Naive thymus-derived CD4-positive, alpha-beta T cell (primary cell): Measurements from ENCODE around the gene OSBPL9. TPM values are rescaled to one million over a fixed set of nuclear protein-coding genes. Genes with fewer than 3 reads are reported as not detected.

Experiments used
- ATAC-seq: fragments of 150-1000 bp; cut with Tn5 transposase; 2 replicates; pipeline ENCODE4 v1.10.0; 2021; ENCODE audit warnings: mild to moderate bottlenecking, moderate library complexity
- CTCF ChIA-PET: fragments of 350-600 bp; sonication (Branson Sonifier 250); formaldehyde crosslinking; loops from one replicate; lab custom pipeline; 2021; ENCODE audit warnings: antibody characterized with exemption; lab: Charles Lee
- POLR2A ChIA-PET: fragments of 350-600 bp; sonication (Branson Sonifier 250); formaldehyde crosslinking; loops from one replicate; lab custom pipeline; 2021; ENCODE audit warnings: antibody characterized with exemption, inconsistent platforms; lab: Charles Lee
- DNase-seq, 9 donors: peaks; one replicate each; pipeline versions ENCODE4 v3.0.0 to v3.0.0-alpha.2; 2020 to 2022; ENCODE audit warnings: mixed read lengths in 1 of 9
- H3K27ac ChIP-seq: one replicate; pipeline ENCODE4 v1.7.0; 2013; ENCODE audit warnings: mild to moderate bottlenecking, low read depth, low read length, moderate library complexity
- H3K27me3 ChIP-seq, 2 donors: one replicate each; pipeline ENCODE4 v1.7.0; 2013; ENCODE audit warnings: low read length in 2 of 2, mild to moderate bottlenecking in 2 of 2, moderate library complexity in 2 of 2; ENCODE audit not compliant: control insufficient read depth in 2 of 2, insufficient read depth in 2 of 2
- H3K36me3 ChIP-seq, 3 experiments: 1 replicate in 2 of 3; 2 replicates in 1 of 3; pipeline ENCODE4 v1.7.0; 2013; ENCODE audit warnings: low read length in 3 of 3, mild to moderate bottlenecking in 3 of 3, moderate library complexity in 1 of 3; ENCODE audit not compliant: insufficient read depth in 3 of 3, control insufficient read depth in 2 of 3
- H3K4me1 ChIP-seq, 2 donors: one replicate each; pipeline ENCODE4 v1.7.0; 2013; ENCODE audit warnings: low read length in 2 of 2, mild to moderate bottlenecking in 2 of 2, moderate library complexity in 1 of 2; ENCODE audit not compliant: control insufficient read depth in 2 of 2, insufficient read depth in 2 of 2
- H3K4me3 ChIP-seq: 2 replicates; pipeline ENCODE4 v1.7.0; 2013; ENCODE audit warnings: mild to moderate bottlenecking, low read length
- H3K9me3 ChIP-seq, 3 experiments: 1 replicate in 2 of 3; 2 replicates in 1 of 3; pipeline ENCODE4 v1.7.0; 2013; ENCODE audit warnings: low read length in 3 of 3; ENCODE audit not compliant: control insufficient read depth in 2 of 3
- H3K27ac Mint-ChIP-seq, 9 donors: one replicate each; pipeline ENCODE4 v1.8.0; 2020 to 2022; ENCODE audit warnings: mixed read lengths in 9 of 9, mild to moderate bottlenecking in 8 of 9, moderate library complexity in 5 of 9, inconsistent platforms in 2 of 9
- H3K27me3 Mint-ChIP-seq, 5 donors: one replicate each; pipeline ENCODE4 v1.8.0; 2021 to 2022; ENCODE audit warnings: mixed read lengths in 5 of 5, mild to moderate bottlenecking in 1 of 5
- H3K36me3 Mint-ChIP-seq, 5 donors: one replicate each; pipeline ENCODE4 v1.8.0; 2020 to 2022; ENCODE audit warnings: mixed read lengths in 5 of 5, mild to moderate bottlenecking in 3 of 5, inconsistent platforms in 1 of 5
- H3K4me1 Mint-ChIP-seq, 7 donors: one replicate each; pipeline ENCODE4 v1.8.0; 2020 to 2022; ENCODE audit warnings: mixed read lengths in 7 of 7, mild to moderate bottlenecking in 3 of 7, inconsistent platforms in 1 of 7
- H3K4me3 Mint-ChIP-seq, 10 donors: one replicate each; pipeline ENCODE4 v1.8.0; 2020 to 2022; ENCODE audit warnings: mild to moderate bottlenecking in 10 of 10, mixed read lengths in 10 of 10, moderate library complexity in 6 of 10, inconsistent platforms in 2 of 10
- H3K9me3 Mint-ChIP-seq, 11 donors: one replicate each; pipeline ENCODE4 v1.8.0; 2020 to 2022; ENCODE audit warnings: mixed read lengths in 11 of 11, mild to moderate bottlenecking in 4 of 11, inconsistent platforms in 1 of 11, moderate library complexity in 1 of 11
- intact Hi-C, 2 donors: fragments of 100-400 bp; cut with micrococcal nuclease; formaldehyde crosslinking; loops; one replicate each; pipeline ENCODE4 v1.15.1; 2023
- polyA plus RNA-seq, 2 donors: library from polyadenylated mRNA; unstranded; fragments of 300-500 nt; fragmentation: Illumina TruSeq; gene quantifications; one replicate each; pipeline ENCODE4 v1.2.3, GENCODE V29; 2021
- total RNA-seq, 6 experiments: library from RNA in 5 of 6; stranded (reverse) in 5 of 6; gene quantifications; 1 replicate in 5 of 6; 2 replicates in 1 of 6; pipeline ENCODE4 v1.2.3 and lab custom pipeline; 2021 to 2026

OSBPL9 gene
- total and polyA plus RNA-seq, 7 experiments from 2014 or later = 44.5 to 63.2 (median 46.6) TPM

DNA sequence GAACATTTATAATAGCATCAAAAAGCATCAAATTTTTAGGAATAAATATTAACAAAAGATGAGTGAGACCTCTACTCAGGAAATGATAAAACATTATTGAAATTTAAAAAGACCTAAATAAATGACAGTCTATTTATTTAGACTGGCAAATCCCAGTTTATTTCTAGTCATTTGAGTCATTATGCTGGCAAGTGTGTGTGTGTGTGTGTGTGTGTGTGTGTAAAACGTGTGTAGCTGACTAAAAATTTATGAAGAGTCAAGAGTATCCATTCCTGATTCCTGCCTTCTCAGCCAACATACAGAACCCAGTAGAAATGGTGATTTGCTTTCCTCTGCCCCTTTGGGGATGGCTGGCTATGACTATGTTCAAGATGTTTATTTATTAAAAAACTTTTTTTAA lies 46.2 kb downstream of the OSBPL9 start:
- Mint-ChIP-seq H3K27me3 (no peaks in the 10 kb centered on the region), H3K4me1 (peaks cover 3 to 32% (median 12%) of the 10 kb centered on the region in 7 donors), H3K9me3 (no peaks in the 10 kb centered on the region), H3K4me3 (no peak overlapping the region), H3K36me3 (peaks cover 0 to 29% (median 8%) of the 10 kb centered on the region in 5 donors), H3K27ac (no peak overlapping the region)
- intact Hi-C loops = no loop called here
- ATAC-seq = no peak
- Histone ChIP-seq H3K27me3 (no peaks in the 10 kb centered on the region), H3K4me1 (no peaks in the 10 kb centered on the region), H3K36me3 (no peaks in the 10 kb centered on the region), H3K4me3 (no peak overlapping the region), H3K9me3 (no peaks in the 10 kb centered on the region), H3K27ac (no peak overlapping the region)
- POLR2A ChIA-PET = no interaction called here
- DNase-seq = no peak
- CTCF ChIA-PET = no interaction called here

DNA sequence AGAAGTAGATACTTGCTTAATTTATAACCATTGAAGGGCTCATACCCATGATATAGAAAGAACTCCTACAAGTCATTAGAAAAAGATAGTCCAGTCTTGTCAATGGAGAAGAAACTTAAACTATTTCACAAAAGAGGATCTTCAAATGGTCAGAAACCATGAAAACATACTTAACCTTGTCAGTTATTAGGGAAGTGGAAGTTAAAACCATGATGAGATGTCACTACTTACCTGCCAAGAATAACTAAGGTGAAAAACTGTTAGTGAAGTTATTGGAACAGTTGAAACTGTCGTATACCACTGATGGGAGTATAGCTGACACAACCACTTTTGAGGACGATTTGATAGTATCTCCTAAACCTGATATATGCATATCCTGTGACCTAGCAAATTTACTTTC lies 46.8 kb downstream of the OSBPL9 start:
- H3K36me3 Mint-ChIP-seq = peaks cover 0 to 29% (median 8%) of the 10 kb centered on the region in 5 donors
- Histone ChIP-seq H3K4me3 (no peak overlapping the region), H3K27me3 (no peaks in the 10 kb centered on the region), H3K4me1 (no peaks in the 10 kb centered on the region), H3K9me3 (no peaks in the 10 kb centered on the region), H3K27ac (no peak overlapping the region), H3K36me3 (no peaks in the 10 kb centered on the region)
- no peaks in the 10 kb centered on the region for H3K27me3 Mint-ChIP-seq
- no peak overlapping the region for H3K4me3 Mint-ChIP-seq
- no peak overlapping the region for H3K27ac Mint-ChIP-seq
- POLR2A ChIA-PET = no interaction called here
- intact Hi-C loops = no loop called here
- CTCF ChIA-PET = no interaction called here
- DNase-seq (no peak), ATAC-seq (no peak)
- no peaks in the 10 kb centered on the region for H3K9me3 Mint-ChIP-seq
- peaks cover 3 to 32% (median 12%) of the 10 kb centered on the region in 7 donors for H3K4me1 Mint-ChIP-seq

DNA sequence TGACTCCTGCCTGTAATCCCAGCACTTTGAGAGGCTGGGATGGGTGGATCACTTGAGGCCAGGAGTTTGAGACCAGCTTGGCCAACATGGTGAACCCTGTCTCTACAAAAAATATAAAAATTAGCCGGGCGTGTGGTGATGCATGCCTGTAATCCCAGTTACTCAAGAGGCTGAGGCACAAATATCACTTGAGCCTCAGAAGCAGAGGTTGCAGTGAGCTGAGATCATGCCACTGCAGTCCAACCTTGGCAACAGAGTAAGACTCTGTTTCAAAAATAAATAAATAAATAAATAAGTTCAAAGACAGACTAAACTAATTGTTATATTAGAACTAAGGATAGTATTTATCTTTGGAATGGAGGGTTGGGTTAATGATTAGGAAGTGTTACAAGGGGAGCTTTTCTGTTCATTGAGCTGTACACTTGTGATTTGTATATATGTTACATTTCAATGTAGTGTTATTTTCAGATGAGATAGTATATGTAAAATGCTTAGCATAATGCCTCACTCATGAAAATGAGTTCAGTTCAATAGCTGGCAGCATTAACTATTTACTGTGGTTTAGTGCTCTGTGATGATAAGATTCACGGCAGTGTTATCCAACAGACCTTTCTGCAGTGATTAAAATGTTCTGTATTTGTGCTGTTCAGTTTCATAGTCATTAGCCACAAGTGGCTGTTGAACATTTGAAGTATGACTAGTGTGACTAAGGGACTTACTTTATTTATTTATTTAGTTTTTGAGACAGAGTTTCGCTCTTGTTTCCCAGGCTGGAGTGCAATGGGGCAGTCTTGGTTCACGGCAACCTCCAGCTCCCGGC lies 47.7 kb downstream of the OSBPL9 start:
- ATAC-seq (no peak), DNase-seq (no peak)
- Mint-ChIP-seq H3K9me3 (no peaks in the 10 kb centered on the region), H3K27ac (no peak overlapping the region), H3K4me1 (peaks cover 3 to 32% (median 13%) of the 10 kb centered on the region in 7 donors), H3K36me3 (peaks cover 0 to 31% (median 8%) of the 10 kb centered on the region in 5 donors), H3K27me3 (no peaks in the 10 kb centered on the region), H3K4me3 (no peak overlapping the region)
- Histone ChIP-seq H3K4me1 (no peaks in the 10 kb centered on the region), H3K9me3 (no peaks in the 10 kb centered on the region), H3K27me3 (no peaks in the 10 kb centered on the region), H3K36me3 (peaks cover 0 to 9% (median 0%) of the 10 kb centered on the region in 3 experiments), H3K4me3 (no peak overlapping the region), H3K27ac (no peak overlapping the region)
- CTCF ChIA-PET = no interaction called here
- POLR2A ChIA-PET = no interaction called here
- intact Hi-C loops = no loop called here

DNA sequence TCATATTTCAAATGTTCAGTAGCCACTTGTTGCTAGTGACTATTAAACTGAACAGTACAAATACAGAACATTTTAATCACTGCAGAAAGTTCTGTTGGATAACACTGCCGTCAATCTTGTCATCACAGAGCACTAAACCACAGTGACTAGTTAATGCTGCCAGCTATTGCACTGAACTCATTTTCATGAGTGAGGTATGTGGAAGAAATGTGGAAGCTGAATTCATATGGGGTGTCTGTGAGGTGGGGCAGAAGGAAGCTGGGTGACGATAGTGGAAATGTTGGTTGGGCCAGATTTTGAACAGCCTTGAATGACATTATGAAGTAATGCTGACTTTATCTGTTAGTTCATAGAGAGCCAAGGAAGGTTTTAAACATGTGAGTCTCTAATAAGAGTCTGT lies 49.6 kb downstream of the OSBPL9 start:
- Mint-ChIP-seq H3K27me3 (no peaks in the 10 kb centered on the region), H3K9me3 (no peaks in the 10 kb centered on the region), H3K4me3 (no peak overlapping the region), H3K27ac (peak overlapping the region in 1 of 9 donors; percentile 10), H3K4me1 (peaks cover 0 to 27% (median 9%) of the 10 kb centered on the region in 7 donors), H3K36me3 (peaks cover 0 to 23% (median 8%) of the 10 kb centered on the region in 5 donors)
- Histone ChIP-seq H3K27me3 (no peaks in the 10 kb centered on the region), H3K36me3 (peaks cover 0 to 10% (median 0%) of the 10 kb centered on the region in 3 experiments), H3K27ac (no peak overlapping the region), H3K4me1 (no peaks in the 10 kb centered on the region), H3K9me3 (no peaks in the 10 kb centered on the region), H3K4me3 (no peak overlapping the region)
- no peak for DNase-seq
- ChIA-PET POLR2A (no interaction called here), CTCF (interaction anchor here (1.0 kb wide), 1 partner anchor 104 kb away, joined by 3 read pairs; no protein-coding TSS in a partner anchor)
- intact Hi-C loops = no loop called here
- ATAC-seq = peak; percentile 89

DNA sequence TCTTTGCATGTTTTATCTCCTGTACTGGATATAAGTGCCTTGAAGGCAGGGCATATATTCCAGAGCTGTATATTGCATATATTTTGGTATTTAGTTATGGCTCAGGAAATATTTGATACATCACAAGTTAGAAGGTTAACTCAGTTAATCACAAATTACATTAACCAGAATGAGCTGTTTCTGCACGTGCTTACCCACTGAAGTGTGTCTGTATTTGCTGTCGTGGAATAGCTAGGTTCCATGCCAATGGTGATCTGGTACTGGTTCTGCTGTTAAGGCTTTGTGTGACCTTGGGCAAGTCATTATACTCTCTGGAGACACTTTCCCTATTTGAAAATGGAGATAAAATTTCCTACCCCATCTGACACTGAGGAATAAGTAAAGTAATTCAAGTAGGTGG lies 50.7 kb downstream of the OSBPL9 start:
- H3K4me3 ChIP-seq = no peak overlapping the region
- intact Hi-C loops = no loop called here
- H3K36me3 ChIP-seq = peaks cover 0 to 10% (median 0%) of the 10 kb centered on the region in 3 experiments
- H3K4me1 ChIP-seq = no peaks in the 10 kb centered on the region
- ATAC-seq (no peak), DNase-seq (no peak)
- ChIA-PET CTCF (interaction anchor here (0.6 kb wide), 2 partner anchors 24 to 250 kb away, joined by 3 to 4 read pairs; no protein-coding TSS in a partner anchor), POLR2A (no interaction called here)
- Mint-ChIP-seq H3K9me3 (no peaks in the 10 kb centered on the region), H3K27ac (no peak overlapping the region), H3K4me1 (peaks cover 0 to 18% (median 6%) of the 10 kb centered on the region in 7 donors), H3K4me3 (no peak overlapping the region), H3K27me3 (no peaks in the 10 kb centered on the region), H3K36me3 (peaks cover 0 to 13% (median 3%) of the 10 kb centered on the region in 5 donors)
- no peaks in the 10 kb centered on the region for H3K9me3 ChIP-seq
- H3K27ac ChIP-seq = no peak overlapping the region
- H3K27me3 ChIP-seq = no peaks in the 10 kb centered on the region

DNA sequence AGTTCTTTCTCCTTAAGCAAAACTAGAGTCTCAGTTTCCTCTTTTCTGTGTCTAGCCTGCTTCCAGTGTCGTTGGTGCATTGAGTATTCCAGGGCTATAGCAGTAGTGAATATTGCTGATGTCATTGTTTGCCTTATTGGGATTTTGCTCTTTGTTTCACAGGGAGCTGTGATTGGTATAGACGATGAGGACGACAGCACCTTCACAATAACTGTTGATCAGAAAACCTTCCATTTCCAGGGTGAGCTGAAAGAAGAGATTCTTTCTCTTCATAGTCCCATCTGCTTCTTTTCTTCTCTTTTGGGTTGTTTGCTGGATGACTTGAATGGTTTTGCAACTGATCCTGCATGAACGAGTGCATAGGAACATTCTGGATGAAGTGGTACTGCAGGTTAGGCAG lies 52.4 kb downstream of the OSBPL9 start:
- Mint-ChIP-seq H3K9me3 (no peaks in the 10 kb centered on the region), H3K36me3 (peaks cover 0 to 12% (median 3%) of the 10 kb centered on the region in 5 donors), H3K4me1 (peaks cover 0 to 18% (median 6%) of the 10 kb centered on the region in 7 donors), H3K27me3 (no peaks in the 10 kb centered on the region), H3K27ac (peak overlapping the region in 1 of 9 donors; percentile 68), H3K4me3 (no peak overlapping the region)
- Histone ChIP-seq H3K27me3 (no peaks in the 10 kb centered on the region), H3K36me3 (peaks cover 0 to 10% (median 0%) of the 10 kb centered on the region in 3 experiments), H3K27ac (no peak overlapping the region), H3K4me1 (no peaks in the 10 kb centered on the region), H3K4me3 (no peak overlapping the region), H3K9me3 (no peaks in the 10 kb centered on the region)
- intact Hi-C loops = no loop called here
- no peak for ATAC-seq
- CTCF ChIA-PET = no interaction called here
- POLR2A ChIA-PET = no interaction called here
- DNase-seq = no peak
